IMR-90 (cell line): ENCODE measurements around the gene DNAH17.

Experiments
- CEBPB ChIP-seq: IDR thresholded peaks from 2 replicates; pipeline ENCODE4 v1.6.1; 2012; ENCODE audit warnings: low read depth, low read length, improper control_type of control experiment
- MXI1 ChIP-seq: IDR thresholded peaks from 2 replicates; pipeline ENCODE4 v1.6.1; 2012; ENCODE audit warnings: low read depth, mild to moderate bottlenecking, low read length, moderate library complexity, borderline replicate concordance
- POLR2A ChIP-seq: IDR thresholded peaks from 2 replicates; pipeline ENCODE4 v1.6.1; 2012; ENCODE audit warnings: mild to moderate bottlenecking, low read depth, low read length
- RAD21 ChIP-seq: IDR thresholded peaks from 2 replicates; pipeline ENCODE4 v1.6.1; 2012; ENCODE audit warnings: low read length, improper control_type of control experiment
- RFX5 ChIP-seq: IDR thresholded peaks from 2 replicates; pipeline ENCODE4 v1.8.0; 2012; ENCODE audit warnings: low read depth, mild to moderate bottlenecking, low read length, moderate library complexity
- SMC3 ChIP-seq: fragments of 150-350 bp; IDR thresholded peaks from 2 replicates; pipeline ENCODE4 v1.6.1; 2016; ENCODE audit warnings: low read depth, mild to moderate bottlenecking, antibody characterized with exemption, low read length, moderate library complexity
- TF ChIP-seq, protein P1 (sequence below): conservative IDR thresholded peaks from 2 replicates; pipeline ENCODE4 v1.5.1; 2012; ENCODE audit warnings: mild to moderate bottlenecking, low read depth, low read length, improper control_type of control experiment

DNA sequence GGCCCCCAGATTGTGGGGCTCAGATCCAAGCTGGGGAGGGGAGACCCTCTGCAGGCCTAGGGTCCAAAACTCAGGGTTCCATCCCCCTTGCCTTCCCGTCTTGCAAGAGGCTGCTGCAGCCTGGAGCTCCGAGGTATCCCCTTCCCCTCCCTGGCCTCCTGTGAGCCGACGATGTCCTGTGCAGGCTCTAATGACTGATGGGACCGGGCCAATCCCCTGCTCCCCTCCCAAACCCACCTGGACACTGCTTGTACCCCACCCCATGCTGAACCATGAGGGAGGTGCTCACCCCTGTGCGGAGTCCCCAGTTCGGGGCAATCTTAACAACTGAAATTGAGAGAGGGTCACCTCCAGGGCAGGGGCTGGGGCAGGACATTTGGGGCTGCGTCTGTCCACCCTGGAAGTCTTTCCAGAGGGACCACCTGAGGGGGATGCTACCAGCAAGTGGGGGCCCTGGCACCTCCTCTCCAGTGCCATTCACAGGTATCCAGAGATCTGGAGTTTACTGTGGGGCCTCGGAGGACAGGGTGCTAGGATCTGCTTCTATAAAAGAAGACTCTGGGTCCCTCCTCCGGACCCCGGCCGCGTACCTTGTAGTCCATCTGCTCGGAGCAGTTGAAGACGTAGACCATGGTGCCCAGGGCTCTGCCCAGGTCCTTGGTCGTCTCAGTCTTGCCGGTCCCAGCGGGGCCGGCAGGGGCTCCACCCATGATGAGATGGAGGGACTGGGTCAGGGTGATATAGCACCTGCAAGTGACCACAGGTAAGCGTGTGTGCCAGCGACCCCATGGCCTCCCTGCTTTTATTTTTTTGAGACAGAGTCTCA, 77.3 kb downstream of the DNAH17 start:
- TF ChIP-seq MXI1 (no peak), POLR2A (no peak), CEBPB (no peak), SMC3 (no peak), RAD21 (no peak), RFX5 (no peak)
- TF ChIP-seq, protein P1, sequence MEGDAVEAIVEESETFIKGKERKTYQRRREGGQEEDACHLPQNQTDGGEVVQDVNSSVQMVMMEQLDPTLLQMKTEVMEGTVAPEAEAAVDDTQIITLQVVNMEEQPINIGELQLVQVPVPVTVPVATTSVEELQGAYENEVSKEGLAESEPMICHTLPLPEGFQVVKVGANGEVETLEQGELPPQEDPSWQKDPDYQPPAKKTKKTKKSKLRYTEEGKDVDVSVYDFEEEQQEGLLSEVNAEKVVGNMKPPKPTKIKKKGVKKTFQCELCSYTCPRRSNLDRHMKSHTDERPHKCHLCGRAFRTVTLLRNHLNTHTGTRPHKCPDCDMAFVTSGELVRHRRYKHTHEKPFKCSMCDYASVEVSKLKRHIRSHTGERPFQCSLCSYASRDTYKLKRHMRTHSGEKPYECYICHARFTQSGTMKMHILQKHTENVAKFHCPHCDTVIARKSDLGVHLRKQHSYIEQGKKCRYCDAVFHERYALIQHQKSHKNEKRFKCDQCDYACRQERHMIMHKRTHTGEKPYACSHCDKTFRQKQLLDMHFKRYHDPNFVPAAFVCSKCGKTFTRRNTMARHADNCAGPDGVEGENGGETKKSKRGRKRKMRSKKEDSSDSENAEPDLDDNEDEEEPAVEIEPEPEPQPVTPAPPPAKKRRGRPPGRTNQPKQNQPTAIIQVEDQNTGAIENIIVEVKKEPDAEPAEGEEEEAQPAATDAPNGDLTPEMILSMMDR, result no peak
